Measurements from ENCODE around the gene FAU.

The FAU gene

DNA sequence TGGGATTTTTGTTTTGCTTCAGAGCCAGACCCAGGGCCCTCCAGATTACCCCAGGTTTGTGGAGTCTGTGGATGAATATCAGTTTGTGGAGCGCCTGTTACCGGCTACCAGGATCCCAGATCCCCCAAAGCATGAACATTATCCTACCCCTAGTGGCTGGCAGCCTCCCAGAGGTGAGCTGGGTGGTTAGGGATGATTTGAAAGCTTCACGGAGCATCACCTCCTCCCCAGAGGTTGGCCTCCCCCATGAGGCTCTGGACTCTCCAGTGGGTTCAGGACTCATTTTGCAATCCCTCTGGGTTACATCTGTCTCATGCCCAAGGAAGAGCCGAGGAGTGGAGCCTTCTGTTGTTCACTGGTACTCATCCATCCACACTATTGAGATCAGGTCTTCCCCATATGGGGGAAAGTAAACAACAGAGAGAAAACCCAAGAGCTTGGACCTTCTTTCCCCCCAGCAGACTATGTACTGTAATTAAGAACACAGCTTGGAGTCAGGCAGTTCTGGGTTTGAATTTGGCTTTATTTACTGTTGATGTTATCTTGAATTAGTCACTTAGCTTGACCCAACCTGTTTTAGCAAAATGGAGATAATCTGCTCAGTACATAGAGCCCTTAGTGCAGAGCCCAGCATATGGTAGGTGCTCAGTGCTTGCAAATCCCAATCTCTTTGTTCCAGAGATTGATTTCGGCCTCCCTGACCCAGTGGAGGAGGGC is 2.7 kb upstream of the FAU start:
- peaks cover 27% of the 10 kb centered on the region for H3K79me1 ChIP-seq (replicated peaks; ENCODE audit: low read length, poor library complexity, severe bottlenecking)
- peaks cover 57 to 71% of the 10 kb centered on the region in 2 experiments for H3K36me3 ChIP-seq (ENCODE audit: control insufficient read depth in 1 of 2, insufficient read depth in 2 of 2, low read depth in 1 of 2, low read length in 2 of 2)
- no peak overlapping the region for H2BK12ac ChIP-seq (ENCODE audit: low read length in 2 of 2)
- H2AK5ac ChIP-seq (ENCODE audit: low read length, severe bottlenecking): no peak overlapping the region
- H3K4me3 ChIP-seq (ENCODE audit: insufficient read depth in 1 of 2, low read depth in 1 of 2, low read length in 2 of 2): no peak overlapping the region
- H3K9me3 ChIP-seq (ENCODE audit: control insufficient read depth, low read length): no peaks in the 10 kb centered on the region
- no peak overlapping the region for H3K4ac ChIP-seq (ENCODE audit: low read depth in 1 of 2, low read length in 2 of 2)
- H3K23ac ChIP-seq (ENCODE audit: low read length in 2 of 2): no peak overlapping the region
- H2AFZ ChIP-seq (ENCODE audit: low read depth, low read length): no peak overlapping the region
- H4K8ac ChIP-seq (ENCODE audit: low read length): no peak overlapping the region
- H2BK5ac ChIP-seq (ENCODE audit: low read depth, low read length, poor library complexity, severe bottlenecking): no peak overlapping the region
- H2BK120ac ChIP-seq (ENCODE audit: low read depth, low read length): no peak overlapping the region
- H3K4me2 ChIP-seq (ENCODE audit: low read length, poor library complexity, severe bottlenecking): no peak overlapping the region
- no peak for DNase-seq
- H3K18ac ChIP-seq (ENCODE audit: low read depth in 1 of 2, low read length in 2 of 2): no peak overlapping the region
- H3K9ac ChIP-seq (ENCODE audit: low read length): no peak overlapping the region
- no peak overlapping the region for H4K91ac ChIP-seq (ENCODE audit: low read length)
- 98% methylated on average over 3 of the region's 5 CpGs for WGBS
- no peaks in the 10 kb centered on the region for H3K27me3 ChIP-seq (ENCODE audit: control insufficient read depth in 1 of 2, insufficient read depth in 1 of 2, low read length in 2 of 2)
- no peak overlapping the region for H3K27ac ChIP-seq (ENCODE audit: low read length, poor library complexity, severe bottlenecking)
- no peak overlapping the region for H2BK15ac ChIP-seq (ENCODE audit: low read depth, poor library complexity, severe bottlenecking)
- H3K14ac ChIP-seq (ENCODE audit: low read length in 2 of 2): no peak overlapping the region
- peaks cover 5% of the 10 kb centered on the region for H3K4me1 ChIP-seq (ENCODE audit: control insufficient read depth, insufficient read depth, low read depth, low read length)

DNA sequence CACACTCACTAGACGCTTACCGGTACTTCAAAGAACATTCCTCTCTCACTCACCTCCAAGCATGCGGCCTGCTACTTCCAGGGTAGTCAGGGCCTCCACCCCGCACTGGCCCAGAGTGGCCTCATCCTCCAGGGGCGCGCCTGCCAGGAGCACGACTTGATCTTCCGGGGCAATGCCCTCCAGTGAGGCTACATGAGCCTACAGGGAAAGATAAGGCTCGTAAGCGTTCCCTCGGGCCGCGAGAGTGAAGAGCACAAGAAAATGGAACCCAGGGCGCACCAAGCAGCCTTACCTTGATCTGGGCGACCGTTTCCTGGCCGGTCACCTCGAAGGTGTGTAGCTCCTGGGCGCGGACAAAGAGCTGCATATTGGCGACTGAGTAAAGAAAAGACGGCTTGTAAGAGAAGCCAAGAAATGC is 478 bp downstream of the FAU start:
- Histone ChIP-seq H4K8ac (ENCODE audit: low read length) (peak overlapping the region; percentile 66), H3K27ac (ENCODE audit: low read length, poor library complexity, severe bottlenecking) (peak overlapping the region; percentile 58), H3K4me1 (ENCODE audit: control insufficient read depth, insufficient read depth, low read depth, low read length) (peaks cover 10% of the 10 kb centered on the region), H2AFZ (ENCODE audit: low read depth, low read length) (no peak overlapping the region), H3K79me1 (replicated peaks; ENCODE audit: low read length, poor library complexity, severe bottlenecking) (peaks cover 16% of the 10 kb centered on the region), H2BK12ac (ENCODE audit: low read length in 2 of 2) (no peak overlapping the region), H3K4me3 (ENCODE audit: insufficient read depth in 1 of 2, low read depth in 1 of 2, low read length in 2 of 2) (peak overlapping the region; percentile 80 to 98), H2BK120ac (ENCODE audit: low read depth, low read length) (no peak overlapping the region), H3K23ac (ENCODE audit: low read length in 2 of 2) (no peak overlapping the region), H3K4me2 (ENCODE audit: low read length, poor library complexity, severe bottlenecking) (peak overlapping the region; percentile 66), H2BK5ac (ENCODE audit: low read depth, low read length, poor library complexity, severe bottlenecking) (no peak overlapping the region), H4K91ac (ENCODE audit: low read length) (no peak overlapping the region), H3K18ac (ENCODE audit: low read depth in 1 of 2, low read length in 2 of 2) (peak overlapping the region in 1 of 2 experiments; percentile 16), H3K4ac (ENCODE audit: low read depth in 1 of 2, low read length in 2 of 2) (peak overlapping the region; percentile 58 to 80), H2AK5ac (ENCODE audit: low read length, severe bottlenecking) (no peak overlapping the region), H3K14ac (ENCODE audit: low read length in 2 of 2) (peak overlapping the region in 1 of 2 experiments; percentile 30), H3K27me3 (ENCODE audit: control insufficient read depth in 1 of 2, insufficient read depth in 1 of 2, low read length in 2 of 2) (no peaks in the 10 kb centered on the region), H3K9ac (ENCODE audit: low read length) (peak overlapping the region; percentile 98), H3K9me3 (ENCODE audit: control insufficient read depth, low read length) (no peaks in the 10 kb centered on the region), H3K36me3 (ENCODE audit: control insufficient read depth in 1 of 2, insufficient read depth in 2 of 2, low read depth in 1 of 2, low read length in 2 of 2) (peaks cover 46 to 61% of the 10 kb centered on the region in 2 experiments), H2BK15ac (ENCODE audit: low read depth, poor library complexity, severe bottlenecking) (no peak overlapping the region)
- 7% methylated on average over 22 of the region's 22 CpGs for WGBS
- DNase-seq: peak; percentile 22

DNA sequence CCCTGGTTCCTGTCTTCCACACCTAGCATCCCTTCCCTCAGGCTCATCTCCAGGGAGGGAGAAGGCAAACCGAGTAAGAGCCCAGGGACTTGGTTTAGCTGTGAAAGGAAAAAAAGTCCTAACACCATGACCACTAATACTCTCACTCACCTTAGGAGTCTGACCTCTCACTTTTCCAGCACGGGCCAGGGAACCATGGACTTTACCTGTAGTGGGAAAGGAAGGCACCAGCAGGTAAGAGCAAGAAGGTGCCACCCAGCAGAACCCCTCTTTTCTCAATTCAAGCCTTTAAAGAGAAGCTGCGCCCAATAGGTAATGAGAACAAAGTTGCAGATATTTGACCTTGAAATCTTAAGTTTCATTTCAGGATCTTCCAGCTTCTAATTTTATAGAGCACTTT is 1.1 kb downstream of the FAU start:
- Histone ChIP-seq H3K9me3 (ENCODE audit: control insufficient read depth, low read length) (no peaks in the 10 kb centered on the region), H3K14ac (ENCODE audit: low read length in 2 of 2) (no peak overlapping the region), H2BK15ac (ENCODE audit: low read depth, poor library complexity, severe bottlenecking) (no peak overlapping the region), H3K4me3 (ENCODE audit: insufficient read depth in 1 of 2, low read depth in 1 of 2, low read length in 2 of 2) (peak overlapping the region in 1 of 2 experiments; percentile 98), H2BK5ac (ENCODE audit: low read depth, low read length, poor library complexity, severe bottlenecking) (no peak overlapping the region), H3K36me3 (ENCODE audit: control insufficient read depth in 1 of 2, insufficient read depth in 2 of 2, low read depth in 1 of 2, low read length in 2 of 2) (peaks cover 46 to 61% of the 10 kb centered on the region in 2 experiments), H2AK5ac (ENCODE audit: low read length, severe bottlenecking) (no peak overlapping the region), H3K27me3 (ENCODE audit: control insufficient read depth in 1 of 2, insufficient read depth in 1 of 2, low read length in 2 of 2) (no peaks in the 10 kb centered on the region), H2AFZ (ENCODE audit: low read depth, low read length) (no peak overlapping the region), H3K27ac (ENCODE audit: low read length, poor library complexity, severe bottlenecking) (no peak overlapping the region), H3K18ac (ENCODE audit: low read depth in 1 of 2, low read length in 2 of 2) (no peak overlapping the region), H3K23ac (ENCODE audit: low read length in 2 of 2) (no peak overlapping the region), H4K8ac (ENCODE audit: low read length) (no peak overlapping the region), H3K4me2 (ENCODE audit: low read length, poor library complexity, severe bottlenecking) (peak overlapping the region; percentile 66), H3K79me1 (replicated peaks; ENCODE audit: low read length, poor library complexity, severe bottlenecking) (peaks cover 18% of the 10 kb centered on the region), H2BK12ac (ENCODE audit: low read length in 2 of 2) (no peak overlapping the region), H3K4ac (ENCODE audit: low read depth in 1 of 2, low read length in 2 of 2) (no peak overlapping the region), H4K91ac (ENCODE audit: low read length) (no peak overlapping the region), H3K9ac (ENCODE audit: low read length) (peak overlapping the region; percentile 98), H3K4me1 (ENCODE audit: control insufficient read depth, insufficient read depth, low read depth, low read length) (peaks cover 16% of the 10 kb centered on the region), H2BK120ac (ENCODE audit: low read depth, low read length) (no peak overlapping the region)
- DNase-seq: no peak
- 80% methylated on average over 2 of the region's 3 CpGs for WGBS

DNA sequence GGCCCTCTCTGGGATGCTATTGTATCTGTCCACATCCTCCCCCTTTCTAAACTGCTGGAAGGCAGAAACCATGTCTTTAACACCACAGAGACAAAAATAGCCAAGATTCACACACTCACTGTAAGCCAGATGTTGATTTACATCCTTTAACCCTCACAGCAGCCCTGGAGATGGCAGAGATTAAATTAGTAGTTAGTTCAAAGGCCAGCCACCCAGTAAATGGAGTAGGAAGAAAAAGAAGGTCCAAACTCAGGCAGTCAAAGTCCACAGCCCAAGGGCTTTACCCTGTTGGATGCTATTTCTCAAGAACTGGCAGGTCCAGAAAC is 2.3 kb downstream of the FAU start:
- no peak overlapping the region for H2AK5ac ChIP-seq (ENCODE audit: low read length, severe bottlenecking)
- peaks cover 25% of the 10 kb centered on the region for H3K4me1 ChIP-seq (ENCODE audit: control insufficient read depth, insufficient read depth, low read depth, low read length)
- H3K14ac ChIP-seq (ENCODE audit: low read length in 2 of 2): no peak overlapping the region
- H3K27ac ChIP-seq (ENCODE audit: low read length, poor library complexity, severe bottlenecking): no peak overlapping the region
- no peak overlapping the region for H3K18ac ChIP-seq (ENCODE audit: low read depth in 1 of 2, low read length in 2 of 2)
- H3K4ac ChIP-seq (ENCODE audit: low read depth in 1 of 2, low read length in 2 of 2): no peak overlapping the region
- H2AFZ ChIP-seq (ENCODE audit: low read depth, low read length): no peak overlapping the region
- H3K9ac ChIP-seq (ENCODE audit: low read length): peak overlapping the region; percentile 98
- no peak overlapping the region for H4K8ac ChIP-seq (ENCODE audit: low read length)
- H3K23ac ChIP-seq (ENCODE audit: low read length in 2 of 2): no peak overlapping the region
- no peak overlapping the region for H2BK5ac ChIP-seq (ENCODE audit: low read depth, low read length, poor library complexity, severe bottlenecking)
- H3K27me3 ChIP-seq (ENCODE audit: control insufficient read depth in 1 of 2, insufficient read depth in 1 of 2, low read length in 2 of 2): no peaks in the 10 kb centered on the region
- H3K4me2 ChIP-seq (ENCODE audit: low read length, poor library complexity, severe bottlenecking): no peak overlapping the region
- no peak for DNase-seq
- H2BK15ac ChIP-seq (ENCODE audit: low read depth, poor library complexity, severe bottlenecking): no peak overlapping the region
- H3K4me3 ChIP-seq (ENCODE audit: insufficient read depth in 1 of 2, low read depth in 1 of 2, low read length in 2 of 2): no peak overlapping the region
- peaks cover 21% of the 10 kb centered on the region for H3K79me1 ChIP-seq (replicated peaks; ENCODE audit: low read length, poor library complexity, severe bottlenecking)
- H3K36me3 ChIP-seq (ENCODE audit: control insufficient read depth in 1 of 2, insufficient read depth in 2 of 2, low read depth in 1 of 2, low read length in 2 of 2): peaks cover 48 to 57% of the 10 kb centered on the region in 2 experiments
- no peak overlapping the region for H4K91ac ChIP-seq (ENCODE audit: low read length)
- H2BK120ac ChIP-seq (ENCODE audit: low read depth, low read length): no peak overlapping the region
- no peak overlapping the region for H2BK12ac ChIP-seq (ENCODE audit: low read length in 2 of 2)
- no peaks in the 10 kb centered on the region for H3K9me3 ChIP-seq (ENCODE audit: control insufficient read depth, low read length)
